Smooth muscle cell (in vitro differentiated cells): ENCODE data around the gene PRM1. TPM values are rescaled to one million over a fixed set of nuclear protein-coding genes. Genes with fewer than 3 reads are reported as not detected.

Source experiments
- DNase-seq: peaks from one replicate; lab custom pipeline; 2025; ENCODE audit not compliant: unreplicated experiment; lab: John Stamatoyannopoulos, UW
- H2AFZ ChIP-seq: fragments of 200-600 bp; sonication (generic); 2 replicates; pipeline ENCODE4 v1.6.0; 2016; ENCODE audit warnings: antibody characterized with exemption, low read depth, mild to moderate bottlenecking
- H3F3A ChIP-seq: fragments of 200-600 bp; sonication (generic); 2 replicates; pipeline ENCODE4 v1.6.0; 2017; ENCODE audit warnings: antibody characterized with exemption, low read depth
- H3K27ac ChIP-seq: fragments of 200-600 bp; sonication (generic); 2 replicates; pipeline ENCODE4 v1.5.1; 2016; ENCODE audit warnings: low read depth, mild to moderate bottlenecking
- H3K27me3 ChIP-seq: fragments of 200-600 bp; sonication (generic); 2 replicates; pipeline ENCODE4 v1.6.1; 2016; ENCODE audit warnings: low read depth, mild to moderate bottlenecking
- H3K36me3 ChIP-seq: fragments of 200-600 bp; sonication (generic); 2 replicates; pipeline ENCODE4 v1.5.1; 2016; ENCODE audit warnings: low read depth
- H3K4me1 ChIP-seq: fragments of 200-600 bp; sonication (generic); 2 replicates; pipeline ENCODE4 v1.5.1; 2016; ENCODE audit warnings: low read depth
- H3K4me2 ChIP-seq: fragments of 200-600 bp; sonication (generic); 2 replicates; pipeline ENCODE4 v1.6.0; 2016; ENCODE audit warnings: mild to moderate bottlenecking
- H3K4me3 ChIP-seq: fragments of 200-600 bp; sonication (generic); 2 replicates; pipeline ENCODE4 v1.5.1; 2016; ENCODE audit warnings: mild to moderate bottlenecking
- H3K79me2 ChIP-seq: fragments of 200-600 bp; sonication (generic); 2 replicates; pipeline ENCODE4 v1.6.0; 2016; ENCODE audit warnings: low read depth, mild to moderate bottlenecking
- H3K9ac ChIP-seq: fragments of 200-600 bp; sonication (generic); 2 replicates; pipeline ENCODE4 v1.6.0; 2016; ENCODE audit warnings: low read depth
- H3K9me3 ChIP-seq: fragments of 200-600 bp; sonication (generic); replicated peaks from 2 replicates; pipeline ENCODE4 v1.5.1; 2016; ENCODE audit warnings: low read depth
- H4K20me1 ChIP-seq: fragments of 200-600 bp; sonication (generic); 2 replicates; pipeline ENCODE4 v1.6.0; 2016; ENCODE audit warnings: low read depth
- WGBS: methylation state at CpG from one replicate; pipeline ENCODE4 v1.1.7; 2016; ENCODE audit warnings: low lambda C conversion rate; 5-methylcytosine and 5-hydroxymethylcytosine counted together
- polyA plus RNA-seq: library from polyadenylated mRNA; unstranded; fragments of >200 nt; fragmentation: Nextera tagmentation; extraction: Ambion mirVana; gene quantifications from 2 replicates; pipeline ENCODE4 v1.2.1, GENCODE V29; 2016
- total RNA-seq: library from RNA; depleted of rRNA; stranded (reverse); fragments of >200 nt; gene quantifications from 2 replicates; pipeline ENCODE4 v1.2.3, GENCODE V29; 2014
- TF ChIP-seq, protein P1 (sequence below): fragments of 200-600 bp; sonication (generic); IDR thresholded peaks from 2 replicates; pipeline ENCODE4 v1.5.1; 2017; ENCODE audit warnings: borderline replicate concordance, mild to moderate bottlenecking, antibody characterized with exemption; ENCODE audit not compliant: insufficient read depth, poor library complexity, severe bottlenecking

PRM1 gene
- total and polyA plus RNA-seq, 2 experiments from 2014 or later: not detected

DNA sequence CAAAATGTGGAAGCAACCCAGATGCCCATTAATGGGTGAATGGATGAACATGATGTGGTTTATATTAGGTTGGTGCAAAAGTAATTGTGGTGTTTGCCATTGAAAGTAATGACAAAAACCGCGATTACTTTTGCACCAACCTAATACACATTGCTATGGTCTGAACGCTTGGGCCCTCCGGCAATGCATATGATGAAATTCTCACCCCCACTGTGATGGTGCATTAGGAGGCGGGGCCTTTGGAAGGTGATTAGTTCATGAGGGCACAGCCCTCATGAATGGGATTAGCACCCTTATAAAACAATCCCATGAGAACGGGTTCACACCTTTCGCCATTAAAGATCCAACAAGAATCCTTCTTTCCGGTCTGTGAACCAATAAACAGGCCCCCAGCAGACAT, 25.3 kb upstream of the PRM1 start:
- Histone ChIP-seq H3K4me3 (no peak overlapping the region), H3K27me3 (no peaks in the 10 kb centered on the region), H3K79me2 (no peaks in the 10 kb centered on the region), H4K20me1 (no peaks in the 10 kb centered on the region), H3K9ac (no peak overlapping the region), H3F3A (no peaks in the 10 kb centered on the region), H3K9me3 (no peaks in the 10 kb centered on the region), H3K36me3 (no peaks in the 10 kb centered on the region), H3K27ac (no peak overlapping the region), H3K4me1 (no peaks in the 10 kb centered on the region), H3K4me2 (no peak overlapping the region), H2AFZ (no peak overlapping the region)
- DNase-seq: no peak
- WGBS: 91% methylated on average over 8 of the region's 8 CpGs
- TF ChIP-seq, protein P1, sequence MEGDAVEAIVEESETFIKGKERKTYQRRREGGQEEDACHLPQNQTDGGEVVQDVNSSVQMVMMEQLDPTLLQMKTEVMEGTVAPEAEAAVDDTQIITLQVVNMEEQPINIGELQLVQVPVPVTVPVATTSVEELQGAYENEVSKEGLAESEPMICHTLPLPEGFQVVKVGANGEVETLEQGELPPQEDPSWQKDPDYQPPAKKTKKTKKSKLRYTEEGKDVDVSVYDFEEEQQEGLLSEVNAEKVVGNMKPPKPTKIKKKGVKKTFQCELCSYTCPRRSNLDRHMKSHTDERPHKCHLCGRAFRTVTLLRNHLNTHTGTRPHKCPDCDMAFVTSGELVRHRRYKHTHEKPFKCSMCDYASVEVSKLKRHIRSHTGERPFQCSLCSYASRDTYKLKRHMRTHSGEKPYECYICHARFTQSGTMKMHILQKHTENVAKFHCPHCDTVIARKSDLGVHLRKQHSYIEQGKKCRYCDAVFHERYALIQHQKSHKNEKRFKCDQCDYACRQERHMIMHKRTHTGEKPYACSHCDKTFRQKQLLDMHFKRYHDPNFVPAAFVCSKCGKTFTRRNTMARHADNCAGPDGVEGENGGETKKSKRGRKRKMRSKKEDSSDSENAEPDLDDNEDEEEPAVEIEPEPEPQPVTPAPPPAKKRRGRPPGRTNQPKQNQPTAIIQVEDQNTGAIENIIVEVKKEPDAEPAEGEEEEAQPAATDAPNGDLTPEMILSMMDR: no peak

DNA sequence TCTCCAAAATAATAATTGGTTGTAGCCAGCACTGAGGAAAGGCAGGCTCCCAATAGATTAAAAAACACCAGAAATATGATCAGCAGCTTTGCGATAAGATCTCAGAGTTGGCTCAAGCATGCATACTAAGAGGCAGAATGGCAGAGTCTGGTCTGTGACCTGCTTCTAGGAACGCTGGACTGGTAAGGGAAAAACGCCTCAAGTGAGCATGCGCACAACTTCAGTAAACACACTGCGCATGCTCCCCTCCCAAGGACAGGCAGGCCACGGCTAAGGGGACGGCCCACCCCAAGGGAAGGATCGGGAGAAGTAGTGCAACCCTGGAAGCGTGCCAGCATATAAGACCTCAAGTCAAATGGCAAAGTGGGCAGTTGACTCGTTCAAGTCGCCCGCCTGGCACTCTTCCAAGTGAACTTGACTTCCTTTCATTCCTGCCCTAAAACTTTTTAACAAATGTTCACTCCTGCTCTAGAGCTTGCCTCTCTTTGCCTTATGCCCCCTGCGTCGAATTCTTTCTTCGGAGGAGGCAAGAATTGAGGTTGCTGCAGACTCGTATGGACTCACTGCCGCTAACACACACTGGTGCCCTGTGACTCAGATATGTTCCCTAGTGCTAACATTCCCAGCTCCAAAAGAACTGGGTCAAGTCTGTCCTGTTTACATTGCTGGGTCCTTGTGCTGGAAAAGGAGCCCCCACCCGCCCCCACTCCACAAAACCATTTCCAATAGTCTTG, 22.4 kb upstream of the PRM1 start:
- Histone ChIP-seq H3K9ac (no peak overlapping the region), H2AFZ (no peak overlapping the region), H4K20me1 (no peaks in the 10 kb centered on the region), H3K79me2 (no peaks in the 10 kb centered on the region), H3K36me3 (no peaks in the 10 kb centered on the region), H3K4me1 (no peaks in the 10 kb centered on the region), H3K9me3 (no peaks in the 10 kb centered on the region), H3K27me3 (no peaks in the 10 kb centered on the region), H3K4me2 (no peak overlapping the region), H3K4me3 (no peak overlapping the region), H3F3A (no peaks in the 10 kb centered on the region), H3K27ac (no peak overlapping the region)
- WGBS: 76% methylated on average over 18 of the region's 18 CpGs
- TF ChIP-seq, protein P1: no peak
- no peak for DNase-seq

DNA sequence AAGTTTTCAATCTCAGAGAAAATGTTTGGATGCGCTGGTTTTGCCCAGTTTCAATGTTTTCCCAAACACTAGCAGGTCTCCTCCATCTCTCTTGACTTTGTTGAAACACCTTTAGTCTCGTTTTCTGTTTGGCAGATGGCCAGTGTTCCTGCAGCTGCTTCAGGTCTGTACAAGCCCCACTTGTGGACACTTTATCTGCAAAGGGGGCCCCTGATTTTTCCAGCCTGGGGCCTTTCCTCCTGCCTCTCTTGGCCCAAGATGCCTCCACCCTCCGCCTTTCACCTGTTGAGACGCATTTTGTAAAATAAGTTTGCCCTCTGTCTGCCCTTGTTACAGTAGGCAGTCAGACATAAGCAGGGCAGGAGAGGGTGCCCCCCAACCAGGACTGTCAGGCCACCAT, 21.8 kb upstream of the PRM1 start:
- DNase-seq: no peak
- Histone ChIP-seq H4K20me1 (no peaks in the 10 kb centered on the region), H3K79me2 (no peaks in the 10 kb centered on the region), H3K36me3 (no peaks in the 10 kb centered on the region), H3F3A (no peaks in the 10 kb centered on the region), H3K27ac (no peak overlapping the region), H3K4me2 (no peak overlapping the region), H3K4me3 (no peak overlapping the region), H3K4me1 (no peaks in the 10 kb centered on the region), H3K27me3 (no peaks in the 10 kb centered on the region), H3K9ac (no peak overlapping the region), H3K9me3 (no peaks in the 10 kb centered on the region), H2AFZ (no peak overlapping the region)
- TF ChIP-seq, protein P1: no peak
- 90% methylated on average over 4 of the region's 4 CpGs for WGBS
